Cortex of kidney (tissue), 1 donor: ENCODE measurements around the gene SLC16A12.
"Not testable (repeated sequence)": the region's sequence is repeated elsewhere in the genome, so short reads cannot be mapped to it uniquely, and the experiment has no call there.

ENCODE experiments used
- DNase-seq: peaks from one replicate; lab custom pipeline; 2025; lab: John Stamatoyannopoulos, UW

Gene SLC16A12

GRCh38 chr10:89469517-89469916 is 65.9 kb downstream of the SLC16A12 start:
- DNase-seq = no peak

- no peak for DNase-seq
Measured at GRCh38 chr10:89468191-89468965, 67.0 kb downstream of the SLC16A12 start.

GRCh38 chr10:89466599-89467035 is 68.8 kb downstream of the SLC16A12 start:
- DNase-seq = no peak

DNA sequence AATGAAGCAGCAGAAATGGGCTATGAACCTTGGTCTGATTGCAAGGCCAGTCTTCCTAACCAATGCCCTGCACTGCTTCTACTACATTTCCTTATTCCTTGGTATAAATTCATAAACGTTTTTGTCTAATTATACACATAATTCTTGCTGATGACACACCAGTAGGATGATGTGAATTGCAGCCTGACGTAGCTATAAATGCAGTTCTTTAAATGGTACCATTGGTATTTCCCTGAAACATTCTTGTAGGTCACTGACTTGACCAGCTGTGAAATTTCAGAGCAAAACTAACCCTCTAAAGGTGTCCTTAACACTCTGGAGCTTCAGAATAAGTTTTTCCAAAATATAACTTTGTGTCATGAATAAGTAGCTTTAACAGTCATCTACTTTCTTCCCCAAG is 70.2 kb downstream of the SLC16A12 start:
- DNase-seq = no peak

- no peak for DNase-seq
Measured at GRCh38 chr10:89463846-89464537, 71.4 kb downstream of the SLC16A12 start.

DNA sequence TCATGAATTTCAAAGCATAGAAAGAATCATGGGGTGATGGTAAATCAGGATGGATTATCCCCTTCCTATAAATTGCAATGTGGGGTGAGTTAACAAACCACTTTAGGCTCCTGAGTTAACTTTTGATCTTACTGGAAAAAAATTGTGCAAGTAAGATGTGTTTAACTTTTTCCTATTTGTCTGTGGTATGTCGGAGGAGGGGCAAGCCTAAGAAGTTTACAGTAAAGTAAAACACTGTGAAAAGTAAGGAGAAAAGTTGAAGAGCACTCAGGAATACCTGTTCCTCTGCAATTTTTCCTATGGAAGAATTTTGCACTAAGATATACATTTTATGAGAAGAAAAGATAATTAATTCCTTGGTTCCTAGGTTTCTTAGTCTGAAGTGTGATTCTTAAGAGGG is 76.6 kb downstream of the SLC16A12 start:
- DNase-seq = no peak

GRCh38 chr10:89458291-89458690 is 77.1 kb downstream of the SLC16A12 start:
- no peak for DNase-seq

DNA sequence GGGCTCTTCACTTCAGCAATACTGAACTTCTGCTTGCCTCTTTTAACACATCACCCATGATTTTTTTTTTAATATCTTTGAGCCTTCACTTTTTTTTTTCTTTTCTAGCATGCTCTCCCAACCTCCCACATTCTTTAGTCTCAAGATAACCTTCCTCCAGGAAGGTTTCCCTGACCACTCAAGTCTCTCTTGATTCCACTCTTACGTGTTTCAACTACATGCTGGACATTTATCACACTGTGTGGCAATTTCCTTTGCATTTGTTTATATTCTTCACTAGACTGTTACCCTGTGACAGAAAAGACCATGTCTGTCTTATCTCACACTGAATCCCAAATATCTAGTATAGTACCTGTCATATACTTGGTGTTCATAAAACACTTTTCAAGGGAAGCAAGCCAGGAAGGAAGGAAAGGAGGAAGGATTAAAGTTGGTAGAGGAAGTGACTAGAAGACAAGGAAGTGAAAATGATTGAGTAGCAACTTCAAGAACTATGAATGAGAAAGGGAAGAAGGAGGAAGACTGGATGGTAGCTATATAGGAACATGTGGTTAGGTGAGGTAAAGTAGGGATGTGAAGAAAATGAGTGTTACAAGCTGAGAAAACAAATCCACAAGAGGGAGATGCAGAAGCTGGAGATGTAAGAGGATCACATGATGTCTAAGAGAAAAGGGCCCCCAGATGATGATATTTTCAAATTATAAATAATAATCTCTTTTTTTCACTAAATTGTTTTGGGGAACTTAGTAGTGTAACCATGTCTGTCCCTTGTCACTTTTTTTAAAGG is 80.6 kb downstream of the SLC16A12 start:
- no peak for DNase-seq

- DNase-seq = no peak
Measured at GRCh38 chr10:89452193-89452592, 83.2 kb downstream of the SLC16A12 start.

- DNase-seq = no peak
Measured at GRCh38 chr10:89450901-89451300, 84.5 kb downstream of the SLC16A12 start.

DNA sequence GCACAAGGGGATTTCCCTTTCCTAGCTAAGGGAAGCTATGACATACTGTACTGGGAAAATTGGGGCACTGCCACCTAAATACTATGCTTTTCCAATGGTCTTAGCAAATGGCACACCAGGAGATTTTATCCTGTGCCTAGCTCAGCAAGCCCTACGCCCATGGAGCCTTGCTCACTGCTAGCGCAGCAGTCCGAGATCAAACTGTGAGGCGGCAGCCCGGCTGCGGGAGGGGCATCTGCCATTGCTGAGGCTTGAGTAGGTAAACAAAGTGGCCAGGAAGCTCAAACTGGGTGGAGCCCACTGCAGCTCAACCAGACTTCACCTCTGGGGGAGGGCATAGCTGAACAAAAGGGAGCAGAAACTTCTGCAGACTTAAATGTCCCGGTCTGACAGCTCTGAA is 90.6 kb downstream of the SLC16A12 start:
- not testable (repeated sequence) for DNase-seq

DNA sequence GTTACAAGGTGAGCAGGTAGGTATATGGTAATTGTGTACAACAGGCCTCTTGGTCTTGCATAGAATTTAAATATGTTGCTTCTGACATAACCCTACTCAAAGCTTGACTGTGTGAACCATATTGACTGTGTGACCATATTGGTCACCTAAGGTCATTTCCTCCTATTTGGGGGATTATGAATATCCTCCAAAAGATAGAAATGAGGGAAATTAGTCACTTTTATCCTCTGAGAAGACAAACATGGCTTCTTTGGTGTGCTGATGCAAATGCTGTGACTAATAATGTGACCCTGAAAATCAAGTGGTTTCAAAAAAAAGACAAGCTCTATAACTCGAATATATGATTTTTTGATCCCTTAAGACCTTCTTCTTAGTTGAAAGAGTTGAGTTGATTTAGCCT is 93.1 kb downstream of the SLC16A12 start:
- no peak for DNase-seq

GRCh38 chr10:89440226-89441009 is 95.0 kb downstream of the SLC16A12 start:
- no peak for DNase-seq

DNA sequence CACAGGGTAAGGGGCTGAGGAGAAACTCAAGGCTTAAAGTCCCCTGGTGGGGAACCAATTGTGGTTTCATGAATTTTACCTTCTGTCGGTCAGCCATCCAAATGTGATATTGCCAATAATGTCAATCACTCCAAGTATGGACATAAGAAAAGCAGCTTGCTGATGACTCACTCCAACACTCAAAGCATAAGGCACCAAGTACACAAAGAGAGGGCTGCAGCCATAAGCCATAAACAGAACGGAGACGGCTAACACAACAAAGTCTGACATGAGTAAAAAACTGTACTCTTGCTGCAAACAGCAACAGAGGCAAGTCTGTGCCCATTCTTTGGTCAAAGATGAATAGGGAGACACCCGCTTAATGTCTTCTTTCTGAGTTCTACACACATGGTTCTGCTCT is 96.9 kb downstream of the SLC16A12 start:
- DNase-seq = no peak

GRCh38 chr10:89431977-89432376 is 103.4 kb downstream of the SLC16A12 start:
- no peak for DNase-seq

GRCh38 chr10:89428877-89429276 is 106.5 kb downstream of the SLC16A12 start:
- DNase-seq = no peak

- no peak for DNase-seq
Measured at GRCh38 chr10:89427629-89428028, 107.8 kb downstream of the SLC16A12 start.

DNA sequence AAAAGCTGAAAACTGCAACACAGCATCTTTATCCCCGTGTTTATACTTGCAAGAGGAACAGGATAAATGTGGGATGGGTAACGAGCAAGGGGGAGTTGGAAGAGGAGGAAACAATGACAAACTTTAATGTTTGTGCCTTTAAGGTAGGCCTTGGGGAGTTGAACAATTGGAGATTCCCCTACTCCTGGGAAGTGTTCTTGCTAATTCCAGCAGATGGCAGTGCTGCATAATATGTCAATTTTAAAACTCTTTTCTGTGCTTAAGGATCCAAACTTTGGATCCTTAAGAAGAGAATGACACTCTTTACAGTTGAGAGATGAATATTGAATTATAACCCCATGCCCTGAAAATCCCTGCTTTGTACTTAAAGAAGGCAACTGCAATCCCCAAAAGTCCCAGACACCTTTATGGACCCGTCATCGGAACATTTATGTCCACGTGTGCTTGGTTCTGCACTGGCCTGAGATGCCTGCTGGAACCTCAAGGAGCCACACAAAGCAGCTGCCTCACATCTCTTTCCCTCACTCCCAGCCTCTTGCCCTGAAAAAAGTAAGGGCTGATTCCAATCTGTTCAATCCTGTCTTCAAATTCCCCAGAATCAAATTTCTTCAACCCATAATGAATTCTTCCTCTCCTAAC is 109.0 kb downstream of the SLC16A12 start:
- DNase-seq = no peak

DNA sequence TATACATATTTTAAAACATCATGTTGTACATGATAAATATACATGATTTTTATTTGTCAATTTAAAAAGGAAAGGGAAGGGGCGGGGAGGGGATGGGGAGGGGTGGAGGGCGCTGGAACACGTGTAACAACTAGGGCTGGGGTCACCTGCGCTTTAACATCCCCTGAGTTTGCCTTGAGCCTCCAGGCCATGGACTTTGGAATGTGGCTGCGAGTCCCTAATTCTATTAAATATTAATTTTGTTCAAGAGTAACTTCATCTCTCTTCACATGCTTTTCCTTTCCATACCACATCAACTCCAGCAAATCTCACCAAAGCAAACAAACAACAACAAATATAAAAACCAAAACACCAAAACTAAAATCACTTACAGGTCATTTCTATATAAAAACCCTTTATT is 110.4 kb downstream of the SLC16A12 start:
- no peak for DNase-seq

GRCh38 chr10:89421018-89421476 is 114.3 kb downstream of the SLC16A12 start:
- DNase-seq = no peak

DNA sequence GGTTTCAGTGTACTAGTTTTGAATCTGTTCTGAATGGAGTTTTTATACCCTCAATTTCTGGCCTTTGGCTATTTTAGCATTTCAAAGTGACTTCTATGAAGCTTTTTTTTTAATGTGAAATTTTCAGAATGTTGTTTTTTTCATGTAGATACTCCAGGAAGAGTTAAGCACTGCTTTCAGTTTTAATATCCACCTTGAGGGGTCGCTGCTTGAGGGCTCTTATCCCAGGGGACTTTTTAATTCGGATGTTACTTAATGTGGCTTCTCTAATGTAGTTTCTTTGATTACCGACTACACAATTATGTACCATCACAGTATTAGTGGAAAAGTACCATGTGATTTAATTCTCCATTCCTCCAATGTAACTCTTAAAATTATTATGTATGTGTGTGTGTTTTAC is 115.8 kb downstream of the SLC16A12 start:
- DNase-seq = no peak
